CD4-positive, alpha-beta T cell (primary cell): ENCODE results near the gene GMPPA. TPM values are rescaled to one million over a fixed set of nuclear protein-coding genes. Genes with fewer than 3 reads are reported as not detected.

Experiments
- ATAC-seq: fragments of 200-7000 bp; cut with Tn5 transposase; one replicate; pipeline ENCODE4 v1.10.0; 2022; ENCODE audit warnings: mild to moderate bottlenecking; ENCODE audit not compliant: poor library complexity
- CTCF ChIA-PET: fragments of 350-600 bp; sonication (Branson Sonifier 250); formaldehyde crosslinking; loops from one replicate; lab custom pipeline; 2021; ENCODE audit warnings: antibody characterized with exemption, inconsistent platforms; lab: Charles Lee
- POLR2A ChIA-PET: fragments of 350-600 bp; sonication (Branson Sonifier 250); formaldehyde crosslinking; loops from one replicate; lab custom pipeline; 2021; ENCODE audit warnings: antibody characterized with exemption, inconsistent platforms; lab: Charles Lee
- DNase-seq, 14 experiments: peaks; one replicate each; pipeline ENCODE4 v3.0.0-alpha.2; 2013 to 2020; ENCODE audit warnings: mixed read lengths in 2 of 14
- H3K27ac ChIP-seq, 2 donors: one replicate each; pipeline versions ENCODE4 v1.5.1 to v1.7.0; 2013; ENCODE audit warnings: low read length in 2 of 2, low read depth in 1 of 2, mild to moderate bottlenecking in 1 of 2
- H3K27me3 ChIP-seq, 2 experiments: 1 replicate in 1 of 2; 2 replicates in 1 of 2; pipeline versions ENCODE4 v1.6.1 to v1.7.0; 2013; ENCODE audit warnings: low read length in 2 of 2, control low read depth in 1 of 2, mild to moderate bottlenecking in 1 of 2, moderate library complexity in 1 of 2; ENCODE audit not compliant: insufficient read depth in 2 of 2, control insufficient read depth in 1 of 2
- H3K36me3 ChIP-seq: one replicate; pipeline ENCODE4 v1.6.1; 2013; ENCODE audit warnings: low read length, control low read depth; ENCODE audit not compliant: insufficient read depth
- H3K4me1 ChIP-seq: one replicate; pipeline ENCODE4 v1.6.1; 2013; ENCODE audit warnings: low read length, control low read depth; ENCODE audit not compliant: insufficient read depth
- H3K4me3 ChIP-seq: one replicate; pipeline ENCODE4 v1.5.1; 2013; ENCODE audit warnings: mild to moderate bottlenecking, low read length, moderate library complexity
- H3K9me3 ChIP-seq, 2 experiments: 1 replicate in 1 of 2; 2 replicates in 1 of 2; pipeline versions ENCODE4 v1.6.1 to v1.7.0; 2013; ENCODE audit warnings: low read length in 2 of 2, mild to moderate bottlenecking in 2 of 2, control low read depth in 1 of 2, moderate library complexity in 1 of 2; ENCODE audit not compliant: control insufficient read depth in 1 of 2, insufficient read depth in 1 of 2
- H3K27ac Mint-ChIP-seq: one replicate; pipeline ENCODE4 v1.8.0; 2020; ENCODE audit warnings: mixed read lengths
- H3K27me3 Mint-ChIP-seq: one replicate; pipeline ENCODE4 v1.8.0; 2021; ENCODE audit warnings: mixed read lengths
- H3K36me3 Mint-ChIP-seq: one replicate; pipeline ENCODE4 v1.8.0; 2021; ENCODE audit warnings: low read depth, mixed read lengths
- H3K4me1 Mint-ChIP-seq: one replicate; pipeline ENCODE4 v1.8.0; 2021; ENCODE audit warnings: low read depth, mixed read lengths
- H3K4me3 Mint-ChIP-seq: one replicate; pipeline ENCODE4 v1.8.0; 2020; ENCODE audit warnings: mild to moderate bottlenecking, mixed read lengths
- H3K9me3 Mint-ChIP-seq: one replicate; pipeline ENCODE4 v1.8.0; 2020; ENCODE audit warnings: mixed read lengths
- intact Hi-C, 2 experiments: fragments of 100-400 bp; cut with DNase I in 1 of 2; cut with micrococcal nuclease in 1 of 2; formaldehyde crosslinking; loops; one replicate each; pipeline versions ENCODE4 v1.15.1 to v1.9.0; 2023 to 2025; cut with DNase I, micrococcal nuclease
- total RNA-seq, 174 experiments: library from RNA in 2 of 174; stranded (reverse) in 2 of 174; gene quantifications; one replicate each; pipeline ENCODE4 v1.2.3 and lab custom pipeline; 2021 to 2026
- TF ChIP-seq, protein P1 (sequence below): fragments of 200-600 bp; IDR thresholded peaks from one replicate; pipeline ENCODE4 v1.8.0; 2022; ENCODE audit warnings: antibody characterized with exemption, mild to moderate bottlenecking

Gene GMPPA
- total RNA-seq, 2 experiments from 2014 or later = 13.3 to 14.4 TPM

DNA sequence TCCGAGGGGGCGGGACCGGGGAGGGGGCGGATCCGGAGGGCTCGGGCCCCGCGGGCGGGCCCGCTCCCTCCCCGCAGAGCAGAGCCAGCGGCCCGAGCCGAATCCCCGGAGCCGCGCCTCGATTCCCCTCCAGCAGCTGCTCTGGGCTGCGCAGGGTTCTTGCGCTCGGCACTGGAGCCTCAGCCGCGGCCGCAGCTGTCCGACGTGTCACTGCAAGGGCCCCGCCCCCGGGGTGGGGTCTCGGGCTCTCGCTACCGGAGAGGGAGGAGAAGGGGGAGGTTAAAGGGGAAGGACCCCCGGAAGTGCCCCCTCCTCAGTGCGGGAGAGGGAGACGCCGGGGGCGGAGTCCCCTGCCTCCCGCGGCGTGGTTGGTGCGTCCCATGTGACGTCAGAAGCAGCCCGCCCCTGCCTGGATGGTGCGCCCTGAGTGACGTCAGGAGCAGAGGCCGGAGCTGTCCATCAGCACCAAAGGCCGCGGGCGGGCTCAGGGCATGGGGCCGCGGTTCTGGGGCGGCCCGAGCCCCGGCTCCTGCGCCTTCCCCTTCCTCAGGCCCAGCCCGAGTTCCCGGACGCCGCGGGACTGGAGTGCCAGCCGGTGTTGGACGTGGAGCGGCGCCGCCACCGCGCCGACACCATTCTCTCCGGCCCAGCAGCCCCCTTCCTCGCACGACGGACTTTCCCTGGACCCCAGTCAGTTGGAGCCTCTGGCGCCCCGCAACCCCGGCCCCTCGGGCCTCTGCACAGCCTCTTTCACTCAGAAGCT lies 45.1 kb downstream of the GMPPA start, which contains the start of the genes CHPF and TMEM198:
TSS of gene CHPF (minus strand) at position 214 of the 763 bp plus-strand sequence. CDS start 271 bp downstream, outside the sequence.
TSS of gene TMEM198 (plus strand) at position 433 of the 763 bp plus-strand sequence. CDS start 700 bp downstream, outside the sequence.
- POLR2A ChIA-PET = interaction anchor here (0.9 to 2.5 kb wide), 6 partner anchors 8 to 265 kb away, joined by 3 to 17 read pairs (median 10); partner anchors contain the start of genes DNAJB2, DNPEP, GMPPA and OBSL1
- peak within 1 kb of the TSS; percentile 72 for H3K4me3 ChIP-seq

DNA sequence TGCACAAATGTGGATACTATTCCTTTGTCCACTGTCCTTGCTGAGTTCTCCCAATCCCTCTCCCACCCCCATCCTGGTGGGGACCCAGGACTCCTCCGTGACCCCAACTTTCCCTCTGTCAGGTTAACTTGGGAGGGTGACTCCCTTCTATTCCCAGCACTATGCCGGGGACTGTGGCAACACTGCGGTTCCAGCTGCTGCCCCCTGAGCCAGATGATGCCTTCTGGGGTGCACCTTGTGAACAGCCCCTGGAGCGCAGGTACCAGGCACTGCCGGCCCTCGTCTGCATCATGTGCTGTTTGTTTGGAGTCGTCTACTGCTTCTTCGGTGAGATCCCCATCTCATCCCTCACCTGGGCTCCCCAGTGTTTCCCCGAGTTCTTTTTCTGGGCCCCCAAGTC lies 45.9 kb downstream of the GMPPA start:
- Mint-ChIP-seq H3K4me3 (peak overlapping the region; percentile 78), H3K9me3 (no peaks in the 10 kb centered on the region), H3K4me1 (peaks cover 22% of the 10 kb centered on the region), H3K36me3 (peaks cover 6% of the 10 kb centered on the region), H3K27me3 (peaks cover 9% of the 10 kb centered on the region), H3K27ac (peak overlapping the region; percentile 12)
- POLR2A ChIA-PET = interaction anchor here (1.0 to 2.5 kb wide), 3 partner anchors 8 to 157 kb away, joined by 3 to 17 read pairs (median 13); partner anchors contain the start of genes DNPEP and STK11IP
- no peaks in the 10 kb centered on the region for H3K9me3 ChIP-seq
- no peaks in the 10 kb centered on the region for H3K36me3 ChIP-seq
- no peak overlapping the region for H3K27ac ChIP-seq
- intact Hi-C loops = loop anchor here in 1 of 2 experiments (2.0 to 10.0 kb wide), 6 partner anchors 52 to 980 kb away; partner anchors contain the start of genes CNOT9, DNPEP, STK11IP and USP37
- H3K4me1 ChIP-seq = peaks cover 32% of the 10 kb centered on the region
- CTCF ChIA-PET = interaction anchor here (1.0 to 1.8 kb wide), 2 partner anchors 15 to 157 kb away, joined by 3 to 10 read pairs; partner anchors contain the start of gene DNPEP
- H3K27me3 ChIP-seq = no peaks in the 10 kb centered on the region
- ATAC-seq = no peak
- TF ChIP-seq, protein P1, sequence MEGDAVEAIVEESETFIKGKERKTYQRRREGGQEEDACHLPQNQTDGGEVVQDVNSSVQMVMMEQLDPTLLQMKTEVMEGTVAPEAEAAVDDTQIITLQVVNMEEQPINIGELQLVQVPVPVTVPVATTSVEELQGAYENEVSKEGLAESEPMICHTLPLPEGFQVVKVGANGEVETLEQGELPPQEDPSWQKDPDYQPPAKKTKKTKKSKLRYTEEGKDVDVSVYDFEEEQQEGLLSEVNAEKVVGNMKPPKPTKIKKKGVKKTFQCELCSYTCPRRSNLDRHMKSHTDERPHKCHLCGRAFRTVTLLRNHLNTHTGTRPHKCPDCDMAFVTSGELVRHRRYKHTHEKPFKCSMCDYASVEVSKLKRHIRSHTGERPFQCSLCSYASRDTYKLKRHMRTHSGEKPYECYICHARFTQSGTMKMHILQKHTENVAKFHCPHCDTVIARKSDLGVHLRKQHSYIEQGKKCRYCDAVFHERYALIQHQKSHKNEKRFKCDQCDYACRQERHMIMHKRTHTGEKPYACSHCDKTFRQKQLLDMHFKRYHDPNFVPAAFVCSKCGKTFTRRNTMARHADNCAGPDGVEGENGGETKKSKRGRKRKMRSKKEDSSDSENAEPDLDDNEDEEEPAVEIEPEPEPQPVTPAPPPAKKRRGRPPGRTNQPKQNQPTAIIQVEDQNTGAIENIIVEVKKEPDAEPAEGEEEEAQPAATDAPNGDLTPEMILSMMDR = no peak
- H3K4me3 ChIP-seq = peak overlapping the region; percentile 72
- peak in 1 of 14 experiments; percentile 8 for DNase-seq

More for the DNA sequence above, 45.1 kb downstream of the GMPPA start, which contains the start of the genes CHPF and TMEM198:
- Mint-ChIP-seq H3K27me3 (peaks cover 7% of the 10 kb centered on the region), H3K4me3 (peak within 1 kb of the TSS; percentile 86), H3K36me3 (peaks cover 6% of the 10 kb centered on the region), H3K27ac (peak within 1 kb of the TSS; percentile 75), H3K4me1 (peaks cover 22% of the 10 kb centered on the region), H3K9me3 (no peaks in the 10 kb centered on the region)
- TF ChIP-seq, protein P1 = no peak
- DNase-seq (peak; percentile 83 to 97 (median 90)), ATAC-seq (peak; percentile 69)
- Histone ChIP-seq H3K9me3 (no peaks in the 10 kb centered on the region), H3K4me1 (peaks cover 32% of the 10 kb centered on the region), H3K27ac (peak within 1 kb of the TSS; percentile 54 to 60), H3K27me3 (no peaks in the 10 kb centered on the region), H3K36me3 (no peaks in the 10 kb centered on the region)
- intact Hi-C loops = loop anchor here (2.0 to 10.0 kb wide), 6 partner anchors 53 to 979 kb away; partner anchors contain the start of genes STK11IP (in 2 of the 2), CNOT9 (in 1 of the 2), DNPEP (in 1 of the 2) and USP37 (in 1 of the 2)
- CTCF ChIA-PET = interaction anchor here (1.7 to 4.5 kb wide), 4 partner anchors 14 to 156 kb away, joined by 4 to 27 read pairs (median 9); partner anchors contain the start of genes DNPEP and GMPPA

DNA sequence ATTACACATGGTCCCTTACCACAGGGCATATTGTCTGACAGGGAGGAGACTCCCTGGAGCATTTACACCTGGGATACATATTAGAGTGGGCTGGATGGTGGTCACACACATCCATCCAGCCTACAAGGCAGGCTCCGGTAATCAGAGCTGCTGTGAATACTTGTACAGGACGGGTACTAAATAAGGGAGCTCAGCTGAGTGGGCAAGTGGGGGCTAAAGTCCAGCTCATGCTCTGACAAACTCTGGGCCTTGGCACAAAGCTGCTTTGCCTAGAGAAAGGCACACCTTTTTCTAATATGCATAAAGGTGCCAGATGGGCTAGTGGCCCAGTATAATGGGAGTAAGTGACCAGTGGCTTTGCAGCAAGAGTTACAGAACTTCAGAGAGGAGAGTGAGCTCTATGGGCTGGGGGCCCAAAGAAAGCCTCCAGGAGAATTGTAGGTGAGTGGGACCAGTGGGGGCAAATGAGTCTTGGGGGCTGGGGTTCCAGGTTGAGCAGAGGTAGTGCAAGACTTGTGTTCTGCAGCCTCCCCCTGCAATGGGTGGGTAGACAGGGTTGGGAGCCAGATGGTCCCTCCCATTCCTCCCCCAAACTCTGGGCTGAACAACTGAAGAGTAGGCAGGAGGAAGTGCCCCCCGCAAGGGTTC lies 46.7 kb downstream of the GMPPA start:
- no peaks in the 10 kb centered on the region for H3K9me3 ChIP-seq
- Mint-ChIP-seq H3K9me3 (no peaks in the 10 kb centered on the region), H3K4me3 (peak overlapping the region; percentile 78), H3K27me3 (peaks cover 15% of the 10 kb centered on the region), H3K27ac (peak overlapping the region; percentile 12), H3K4me1 (peaks cover 22% of the 10 kb centered on the region), H3K36me3 (peaks cover 6% of the 10 kb centered on the region)
- intact Hi-C loops = loop anchor here in 1 of 2 experiments (2.0 to 10.0 kb wide), 5 partner anchors 51 to 981 kb away; partner anchors contain the start of genes CNOT9, STK11IP, USP37 and ZFAND2B
- H3K27me3 ChIP-seq = peaks cover 0 to 1% of the 10 kb centered on the region in 2 experiments
- peaks cover 32% of the 10 kb centered on the region for H3K4me1 ChIP-seq
- ChIA-PET POLR2A (interaction anchor here (1.0 kb wide), 1 partner anchor 52 kb away, joined by 3 read pairs; the partner anchor contains the start of gene STK11IP), CTCF (interaction anchor here (0.7 to 1.0 kb wide), 3 partner anchors 15 to 97 kb away, joined by 3 read pairs; no protein-coding TSS in a partner anchor)
- peak in 1 of 14 experiments; percentile 4 for DNase-seq
- no peaks in the 10 kb centered on the region for H3K36me3 ChIP-seq
- TF ChIP-seq, protein P1 = no peak
- H3K27ac ChIP-seq = no peak overlapping the region
- no peak for ATAC-seq
- no peak overlapping the region for H3K4me3 ChIP-seq
